ENCODE measurements around the gene SYDE1.

Gene SYDE1

GRCh38 chr19:15098460-15098859, 8.7 kb upstream of the SYDE1 start:
- Mint-ChIP-seq H3K27me3 (ENCODE audit: low read depth, poor library complexity) (peaks cover 26% of the 10 kb centered on the region), H3K4me1 (no peaks in the 10 kb centered on the region), H3K9me3 (peaks cover 18% of the 10 kb centered on the region), H3K27ac (no peak overlapping the region), H3K4me3 (no peak overlapping the region), H3K36me3 (ENCODE audit: low read depth) (peaks cover 6% of the 10 kb centered on the region)
- TF ChIP-seq, protein P1, sequence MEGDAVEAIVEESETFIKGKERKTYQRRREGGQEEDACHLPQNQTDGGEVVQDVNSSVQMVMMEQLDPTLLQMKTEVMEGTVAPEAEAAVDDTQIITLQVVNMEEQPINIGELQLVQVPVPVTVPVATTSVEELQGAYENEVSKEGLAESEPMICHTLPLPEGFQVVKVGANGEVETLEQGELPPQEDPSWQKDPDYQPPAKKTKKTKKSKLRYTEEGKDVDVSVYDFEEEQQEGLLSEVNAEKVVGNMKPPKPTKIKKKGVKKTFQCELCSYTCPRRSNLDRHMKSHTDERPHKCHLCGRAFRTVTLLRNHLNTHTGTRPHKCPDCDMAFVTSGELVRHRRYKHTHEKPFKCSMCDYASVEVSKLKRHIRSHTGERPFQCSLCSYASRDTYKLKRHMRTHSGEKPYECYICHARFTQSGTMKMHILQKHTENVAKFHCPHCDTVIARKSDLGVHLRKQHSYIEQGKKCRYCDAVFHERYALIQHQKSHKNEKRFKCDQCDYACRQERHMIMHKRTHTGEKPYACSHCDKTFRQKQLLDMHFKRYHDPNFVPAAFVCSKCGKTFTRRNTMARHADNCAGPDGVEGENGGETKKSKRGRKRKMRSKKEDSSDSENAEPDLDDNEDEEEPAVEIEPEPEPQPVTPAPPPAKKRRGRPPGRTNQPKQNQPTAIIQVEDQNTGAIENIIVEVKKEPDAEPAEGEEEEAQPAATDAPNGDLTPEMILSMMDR (IDR thresholded peaks at IDR 0.05): no peak
- DNase-seq: no peak

GRCh38 chr19:15099017-15099582, 8.1 kb upstream of the SYDE1 start:
- DNase-seq: no peak
- Mint-ChIP-seq H3K4me1 (no peaks in the 10 kb centered on the region), H3K4me3 (no peak overlapping the region), H3K27me3 (ENCODE audit: low read depth, poor library complexity) (peaks cover 26% of the 10 kb centered on the region), H3K9me3 (peaks cover 24% of the 10 kb centered on the region), H3K27ac (no peak overlapping the region), H3K36me3 (ENCODE audit: low read depth) (peaks cover 8% of the 10 kb centered on the region)
- TF ChIP-seq, protein P1 (IDR thresholded peaks at IDR 0.05): no peak

GRCh38 chr19:15101479-15102082, 5.6 kb upstream of the SYDE1 start:
- DNase-seq: peak; percentile 49
- TF ChIP-seq, protein P1 (IDR thresholded peaks at IDR 0.05): peak; percentile 46
- peaks cover 43% of the 10 kb centered on the region for H3K9me3 Mint-ChIP-seq
- H3K36me3 Mint-ChIP-seq (ENCODE audit: low read depth): peaks cover 8% of the 10 kb centered on the region
- no peak overlapping the region for H3K4me3 Mint-ChIP-seq
- peaks cover 2% of the 10 kb centered on the region for H3K4me1 Mint-ChIP-seq
- H3K27ac Mint-ChIP-seq: no peak overlapping the region
- H3K27me3 Mint-ChIP-seq (ENCODE audit: low read depth, poor library complexity): peaks cover 29% of the 10 kb centered on the region

DNA sequence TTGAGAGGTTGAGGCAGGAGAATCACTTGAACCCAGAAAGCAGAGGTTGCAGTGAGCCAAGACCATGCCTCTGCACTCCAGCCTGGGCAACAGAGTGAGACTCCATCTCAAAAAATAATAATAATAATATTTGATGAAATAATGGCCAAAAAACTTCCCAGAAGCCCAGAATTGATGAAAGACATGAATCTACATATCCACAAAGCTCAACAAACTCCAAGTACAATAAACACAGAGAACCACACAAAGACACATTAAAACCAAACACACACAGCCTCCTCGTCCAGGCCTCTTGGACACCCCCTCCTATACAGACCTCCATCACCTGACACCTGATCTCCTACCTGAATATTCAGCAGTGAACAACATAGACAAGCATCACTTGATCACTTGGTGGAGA, 3.2 kb upstream of the SYDE1 start:
- Mint-ChIP-seq H3K27ac (no peak overlapping the region), H3K36me3 (ENCODE audit: low read depth) (peaks cover 8% of the 10 kb centered on the region), H3K4me1 (peaks cover 16% of the 10 kb centered on the region), H3K27me3 (ENCODE audit: low read depth, poor library complexity) (peaks cover 18% of the 10 kb centered on the region), H3K4me3 (no peak overlapping the region), H3K9me3 (peaks cover 43% of the 10 kb centered on the region)
- TF ChIP-seq, protein P1 (IDR thresholded peaks at IDR 0.05): no peak
- no peak for DNase-seq

DNA sequence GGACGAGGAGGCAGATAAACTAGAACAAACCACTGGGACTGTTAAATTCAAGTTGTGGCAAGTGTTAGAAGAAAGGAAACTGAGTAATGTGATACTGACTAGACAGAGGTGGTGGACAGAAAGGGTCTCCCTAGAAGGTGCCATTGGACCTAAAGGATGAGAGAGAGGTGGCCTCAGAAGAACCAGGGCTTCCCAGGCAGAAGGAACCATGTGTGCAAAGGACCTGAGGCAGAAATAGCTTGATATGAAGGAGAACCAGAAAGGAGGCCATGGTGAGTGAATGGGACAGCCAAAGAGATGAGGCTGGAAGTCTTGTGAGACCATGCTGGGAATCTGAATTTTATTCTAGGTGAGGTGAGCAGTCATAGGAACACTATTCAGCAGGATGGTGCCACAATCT, 2.8 kb upstream of the SYDE1 start:
- Mint-ChIP-seq H3K4me3 (no peak overlapping the region), H3K27ac (no peak overlapping the region)

More for the DNA sequence above, 2.8 kb upstream of the SYDE1 start:
- TF ChIP-seq, protein P1 (IDR thresholded peaks at IDR 0.05): no peak
- DNase-seq: no peak
- Mint-ChIP-seq H3K9me3 (peaks cover 43% of the 10 kb centered on the region), H3K27me3 (ENCODE audit: low read depth, poor library complexity) (peaks cover 15% of the 10 kb centered on the region), H3K36me3 (ENCODE audit: low read depth) (peaks cover 8% of the 10 kb centered on the region), H3K4me1 (peaks cover 16% of the 10 kb centered on the region)

All from nephron progenitor cell (in vitro differentiated cells).